H1 (cell line): ENCODE data around the gene GAS2L1. TPM values are rescaled to one million over a fixed set of nuclear protein-coding genes. Genes with fewer than 3 reads are reported as not detected.

Experiments
- CTCF ChIA-PET: fragments of 300-600 bp; sonication (Branson Sonifier 250); formaldehyde crosslinking; loops from one replicate; lab custom pipeline; 2021; ENCODE audit not compliant: partially characterized antibody; lab: Charles Lee
- POLR2A ChIA-PET: fragments of 300-600 bp; sonication (Branson Sonifier 250); formaldehyde crosslinking; loops from one replicate; lab custom pipeline; 2021; ENCODE audit warnings: inconsistent platforms; ENCODE audit not compliant: partially characterized antibody; lab: Charles Lee
- DNase-seq, 2 experiments: peaks; one replicate each; pipeline versions ENCODE4 v3.0.0 to v3.0.0-alpha.2; 2010 to 2022; ENCODE audit warnings: low spot score in 2 of 2, low read depth in 1 of 2, mixed read lengths in 1 of 2
- FAIRE-seq: peaks from 2 replicates; lab custom pipeline; 2011; peaks lifted over from hg19 to GRCh38; lab: Jason Lieb, UNC
- H2AFZ ChIP-seq: 2 replicates; pipeline ENCODE4 v1.8.1; 2012; ENCODE audit warnings: low read length, inconsistent platforms
- H2AK5ac ChIP-seq: 2 replicates; pipeline ENCODE4 v1.6.1; 2013; ENCODE audit warnings: low read depth, low read length
- H2BK120ac ChIP-seq: replicated peaks from 2 replicates; pipeline ENCODE3; 2013; ENCODE audit warnings: low read depth, low read length, inconsistent platforms
- H2BK12ac ChIP-seq: 2 replicates; pipeline ENCODE4 v1.6.1; 2013; ENCODE audit warnings: low read depth, low read length
- H2BK15ac ChIP-seq: 2 replicates; pipeline ENCODE4 v1.6.1; 2013; ENCODE audit warnings: low read length
- H2BK20ac ChIP-seq: 2 replicates; pipeline ENCODE4 v1.6.1; 2013; ENCODE audit warnings: low read length
- H2BK5ac ChIP-seq: 2 replicates; pipeline ENCODE4 v1.6.1; 2013; ENCODE audit warnings: low read depth, low read length
- H3K14ac ChIP-seq: 2 replicates; pipeline ENCODE4 v1.6.1; 2013; ENCODE audit warnings: inconsistent platforms; ENCODE audit not compliant: insufficient read length
- H3K18ac ChIP-seq: 2 replicates; pipeline ENCODE4 v1.6.1; 2013; ENCODE audit warnings: low read length; ENCODE audit errors: extremely low read depth
- H3K23ac ChIP-seq: 2 replicates; pipeline ENCODE4 v1.6.1; 2013; ENCODE audit warnings: inconsistent platforms; ENCODE audit not compliant: insufficient read length
- H3K23me2 ChIP-seq: 2 replicates; pipeline ENCODE4 v1.6.1; 2013; ENCODE audit warnings: low read depth, low read length
- H3K27ac ChIP-seq: 2 replicates; pipeline ENCODE4 v1.6.1; 2011; ENCODE audit warnings: low read depth, low read length, inconsistent platforms
- H3K27me3 ChIP-seq, 4 experiments: replicated peaks in 1 of 4; 1 replicate in 1 of 4; 2 replicates in 3 of 4; pipeline versions ENCODE4 v1.6.1 to v1.8.1; 2011 to 2013; ENCODE audit warnings: low read length in 3 of 4, mild to moderate bottlenecking in 3 of 4, inconsistent platforms in 2 of 4, mixed read lengths in 2 of 4, moderate library complexity in 1 of 4; ENCODE audit not compliant: control insufficient read depth in 3 of 4, insufficient read depth in 3 of 4; ENCODE audit errors: extremely low read depth in 1 of 4
- H3K36me3 ChIP-seq, 4 experiments: 2 replicates each; pipeline versions ENCODE4 v1.6.1 to v1.8.1; 2011 to 2013; ENCODE audit warnings: mild to moderate bottlenecking in 4 of 4, low read length in 3 of 4, moderate library complexity in 2 of 4, control low read depth in 1 of 4, inconsistent platforms in 1 of 4; ENCODE audit not compliant: insufficient read depth in 4 of 4, control insufficient read depth in 2 of 4
- H3K4ac ChIP-seq: replicated peaks from 2 replicates; pipeline ENCODE3; 2013; ENCODE audit warnings: low read length, low read depth, mixed read lengths, inconsistent platforms; ENCODE audit not compliant: insufficient read length
- H3K4me1 ChIP-seq, 4 experiments: replicated peaks in 1 of 4; 1 replicate in 1 of 4; 2 replicates in 3 of 4; pipeline versions ENCODE4 v1.6.1 to v1.8.1; 2011 to 2013; ENCODE audit warnings: low read length in 3 of 4, inconsistent platforms in 2 of 4, mixed read lengths in 1 of 4; ENCODE audit not compliant: insufficient read depth in 4 of 4, control insufficient read depth in 3 of 4
- H3K4me2 ChIP-seq, 2 experiments: 2 replicates each; pipeline versions ENCODE4 v1.6.1 to v1.8.1; 2011 to 2013; ENCODE audit warnings: low read depth in 2 of 2, low read length in 2 of 2, control low read depth in 1 of 2, inconsistent platforms in 1 of 2, mild to moderate bottlenecking in 1 of 2; ENCODE audit not compliant: insufficient read depth in 1 of 2
- H3K4me3 ChIP-seq, 4 experiments: fragments of 200-600, 300-600 bp in 1 of 4; sonication (generic), shearing (Covaris generic), sonication (Bioruptor Twin) in 1 of 4; 2 replicates each; pipeline versions ENCODE4 v1.5.1 to v1.8.1; 2011 to 2016; ENCODE audit warnings: low read length in 4 of 4, low read depth in 3 of 4, control low read depth in 2 of 4, inconsistent platforms in 2 of 4, mild to moderate bottlenecking in 2 of 4, mixed read lengths in 1 of 4, moderate library complexity in 1 of 4; ENCODE audit not compliant: insufficient read depth in 2 of 4; ENCODE audit errors: extremely low read depth in 1 of 4
- H3K56ac ChIP-seq: replicated peaks from 2 replicates; pipeline ENCODE3; 2013; ENCODE audit warnings: low read depth, mild to moderate bottlenecking, mixed read lengths, low read length, inconsistent platforms; ENCODE audit not compliant: insufficient read length
- H3K79me1 ChIP-seq: 2 replicates; pipeline ENCODE4 v1.6.1; 2013; ENCODE audit warnings: low read depth, low read length, control low read depth
- H3K79me2 ChIP-seq, 2 experiments: 2 replicates each; pipeline versions ENCODE4 v1.6.1 to v1.8.1; 2012 to 2013; ENCODE audit warnings: low read length in 2 of 2, mild to moderate bottlenecking in 2 of 2, inconsistent platforms in 1 of 2; ENCODE audit not compliant: insufficient read depth in 2 of 2, control insufficient read depth in 1 of 2
- H3K9ac ChIP-seq, 4 experiments: replicated peaks in 1 of 4; 1 replicate in 1 of 4; 2 replicates in 3 of 4; pipeline versions ENCODE4 v1.6.1 to v1.8.1; 2011 to 2013; ENCODE audit warnings: low read depth in 3 of 4, low read length in 3 of 4, control low read depth in 2 of 4, mild to moderate bottlenecking in 2 of 4, moderate library complexity in 2 of 4, inconsistent platforms in 1 of 4; ENCODE audit errors: extremely low read depth in 1 of 4
- H3K9me3 ChIP-seq, 2 experiments: 2 replicates each; pipeline versions ENCODE4 v1.6.1 to v1.8.1; 2012 to 2013; ENCODE audit warnings: mild to moderate bottlenecking in 2 of 2, moderate library complexity in 2 of 2, control low read depth in 1 of 2, inconsistent platforms in 1 of 2, low read depth in 1 of 2, low read length in 1 of 2, mixed read lengths in 1 of 2; ENCODE audit not compliant: insufficient read depth in 2 of 2
- H4K20me1 ChIP-seq, 2 experiments: replicated peaks in 1 of 2; 2 replicates each; pipeline versions ENCODE3 to v1.8.1; 2011 to 2013; ENCODE audit warnings: inconsistent platforms in 2 of 2, low read length in 2 of 2, mild to moderate bottlenecking in 1 of 2; ENCODE audit not compliant: insufficient read depth in 2 of 2, control insufficient read depth in 1 of 2
- H4K5ac ChIP-seq: 2 replicates; pipeline ENCODE4 v1.6.1; 2013; ENCODE audit warnings: low read length, low read depth, mixed read lengths, inconsistent platforms; ENCODE audit not compliant: insufficient read length
- H4K8ac ChIP-seq: 2 replicates; pipeline ENCODE4 v1.8.0; 2013; ENCODE audit warnings: mild to moderate bottlenecking, moderate library complexity, low read length, inconsistent platforms; ENCODE audit not compliant: insufficient read depth; ENCODE audit errors: extremely low read depth
- H4K91ac ChIP-seq: replicated peaks from 2 replicates; pipeline ENCODE3; 2013; ENCODE audit warnings: low read length, mixed read lengths, inconsistent platforms; ENCODE audit not compliant: insufficient read length
- BCL11A ChIP-seq, 2 experiments: IDR thresholded peaks; one replicate each; pipeline ENCODE4 v1.6.1; 2011; ENCODE audit warnings: low read depth in 2 of 2, low read length in 2 of 2, mild to moderate bottlenecking in 2 of 2
- BRCA1 ChIP-seq: IDR thresholded peaks from 2 replicates; pipeline ENCODE4 v1.6.1; 2012; ENCODE audit warnings: low read depth, low read length, improper control_type of control experiment
- CBX8 ChIP-seq: fragments of 300-800, 300-1000 bp; sonication (generic); IDR thresholded peaks from 2 replicates; pipeline ENCODE4 v1.7.1; 2016; ENCODE audit warnings: low read depth, low read length, borderline replicate concordance
- GTF2F1 ChIP-seq: IDR thresholded peaks from 2 replicates; pipeline ENCODE4 v1.6.1; 2012; ENCODE audit warnings: low read depth, low read length, improper control_type of control experiment, borderline replicate concordance
- HDAC2 ChIP-seq, 2 experiments: fragments of 300-600 bp in 1 of 2; sonication (generic) in 1 of 2; IDR thresholded peaks; 2 replicates each; pipeline ENCODE4 v1.6.1; 2011 to 2012; ENCODE audit warnings: low read depth in 2 of 2, low read length in 2 of 2, mild to moderate bottlenecking in 2 of 2, moderate library complexity in 2 of 2, borderline replicate concordance in 1 of 2, inconsistent platforms in 1 of 2
- PHF8 ChIP-seq: fragments of 200-600 bp; sonication (generic); conservative IDR thresholded peaks from 2 replicates; pipeline ENCODE4 v1.7.1; 2012; ENCODE audit warnings: low read depth, mild to moderate bottlenecking, inconsistent platforms, low read length, moderate library complexity
- POLR2A ChIP-seq, 2 experiments: IDR thresholded peaks; 1 replicate in 1 of 2; 2 replicates in 1 of 2; pipeline ENCODE4 v1.6.1; 2011; ENCODE audit warnings: low read depth in 2 of 2, low read length in 2 of 2, mild to moderate bottlenecking in 2 of 2; ENCODE audit errors: control extremely low read depth in 1 of 2
- SP2 ChIP-seq: IDR thresholded peaks from 2 replicates; pipeline ENCODE4 v1.6.1; 2012; ENCODE audit warnings: mild to moderate bottlenecking, low read length, inconsistent platforms
- SP4 ChIP-seq: IDR thresholded peaks from 2 replicates; pipeline ENCODE4 v1.6.1; 2012; ENCODE audit warnings: low read length, inconsistent platforms
- SRF ChIP-seq: IDR thresholded peaks from 2 replicates; pipeline ENCODE4 v1.6.1; 2011; ENCODE audit warnings: mild to moderate bottlenecking, low read depth, low read length, moderate library complexity
- TBP ChIP-seq: IDR thresholded peaks from 2 replicates; pipeline ENCODE4 v1.6.1; 2011; ENCODE audit warnings: low read depth, low read length, improper control_type of control experiment
- polyA plus RNA-seq, 7 experiments: library from polyadenylated mRNA; depleted of rRNA in 3 of 7; stranded (reverse) in 5 of 7; unstranded in 2 of 7; fragments of >200 nt in 5 of 7; fragments of 200-250 nt in 2 of 7; gene quantifications; 1 replicate in 5 of 7; 2 replicates in 1 of 7; 4 replicates in 1 of 7; pipeline versions ENCODE4 v1.2.1 to v1.2.3, GENCODE V29; 2011 to 2013; ENCODE audit warnings: missing spikeins in 2 of 7, mixed read lengths in 2 of 7
- total RNA-seq: library from RNA; stranded (reverse); fragmentation: NEBNext Ultra II Directional; extraction: Animal tissue kit (Norgen Biotek cat#: 25700); gene quantifications from 2 replicates; pipeline ENCODE4 v1.2.1, GENCODE V29; 2021
- TF ChIP-seq, protein P1 (sequence below): IDR thresholded peaks from 2 replicates; pipeline ENCODE4 v1.6.1; 2011; ENCODE audit warnings: low read length, improper control_type of control experiment
- TF ChIP-seq, protein P2 (sequence below): IDR thresholded peaks from 2 replicates; pipeline ENCODE4 v1.6.1; 2012; ENCODE audit warnings: inconsistent platforms

The GAS2L1 gene
- total and polyA plus RNA-seq, 2 of the 8 experiments (the other 6 are each of a cell fraction or from before 2014, with no cell fraction given): 3.6 to 10.1 TPM

DNA sequence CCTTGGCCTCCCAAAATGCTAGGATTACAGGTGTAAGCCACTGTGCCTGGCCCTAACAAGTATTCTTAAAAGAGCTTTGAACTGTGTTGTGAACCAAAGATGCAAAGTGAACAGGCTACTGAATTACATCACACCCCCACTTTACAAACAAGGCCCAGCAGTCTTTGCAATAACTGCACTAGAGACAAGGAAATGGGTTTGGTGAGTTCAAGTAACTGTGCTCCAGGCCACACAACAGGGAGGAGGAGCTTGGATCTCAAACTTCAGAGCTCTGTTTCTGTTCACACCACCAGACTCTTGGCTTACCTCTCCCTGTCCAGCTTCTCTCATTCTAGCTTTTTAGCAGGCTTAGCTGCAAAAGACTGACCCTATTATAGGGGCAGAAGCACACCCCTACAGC is 39.5 kb downstream of the GAS2L1 start:
- Histone ChIP-seq H4K91ac (no peak overlapping the region), H2AFZ (no peak overlapping the region), H2BK5ac (no peak overlapping the region), H3K27ac (no peak overlapping the region), H3K4me3 (no peak overlapping the region), H4K20me1 (peaks cover 1 to 9% of the 10 kb centered on the region in 2 experiments), H3K79me2 (no peaks in the 10 kb centered on the region), H3K36me3 (peaks cover 11 to 41% (median 29%) of the 10 kb centered on the region in 4 experiments; a peak in 7 of 8 replicates), H4K5ac (no peak overlapping the region), H3K4me2 (no peak overlapping the region), H3K4ac (no peak overlapping the region), H3K79me1 (no peaks in the 10 kb centered on the region), H3K4me1 (no peaks in the 10 kb centered on the region), H3K18ac (no peak overlapping the region), H2BK120ac (no peak overlapping the region), H2BK12ac (no peak overlapping the region), H4K8ac (no peak overlapping the region), H3K27me3 (no peaks in the 10 kb centered on the region), H3K14ac (no peak overlapping the region), H3K23ac (no peak overlapping the region), H2BK15ac (no peak overlapping the region), H3K9ac (no peak overlapping the region), H3K56ac (no peak overlapping the region), H2AK5ac (no peak overlapping the region), H3K23me2 (no peaks in the 10 kb centered on the region), H2BK20ac (no peak overlapping the region), H3K9me3 (no peaks in the 10 kb centered on the region)
- no peak for DNase-seq
- CTCF ChIA-PET: interaction anchor here (0.5 to 1.5 kb wide), 4 partner anchors 13 to 176 kb away, joined by 3 to 5 read pairs (median 3); no protein-coding TSS in a partner anchor
- TF ChIP-seq POLR2A (IDR thresholded peaks at IDR 0.05; ENCODE audit: control extremely low read depth in 1 of 2, low read depth in 2 of 2, low read length in 2 of 2): no peak
- TF ChIP-seq SP4: no peak
- no peak for TF ChIP-seq TBP
- no peak for TF ChIP-seq BCL11A (IDR thresholded peaks at IDR 0.05; ENCODE audit: low read depth in 2 of 2, low read length in 2 of 2)
- TF ChIP-seq GTF2F1: no peak
- TF ChIP-seq HDAC2 (IDR thresholded peaks at IDR 0.05; ENCODE audit: borderline replicate concordance in 1 of 2, low read depth in 2 of 2, low read length in 2 of 2): no peak
- no peak for TF ChIP-seq SP2
- no peak for TF ChIP-seq BRCA1
- TF ChIP-seq, protein P1, sequence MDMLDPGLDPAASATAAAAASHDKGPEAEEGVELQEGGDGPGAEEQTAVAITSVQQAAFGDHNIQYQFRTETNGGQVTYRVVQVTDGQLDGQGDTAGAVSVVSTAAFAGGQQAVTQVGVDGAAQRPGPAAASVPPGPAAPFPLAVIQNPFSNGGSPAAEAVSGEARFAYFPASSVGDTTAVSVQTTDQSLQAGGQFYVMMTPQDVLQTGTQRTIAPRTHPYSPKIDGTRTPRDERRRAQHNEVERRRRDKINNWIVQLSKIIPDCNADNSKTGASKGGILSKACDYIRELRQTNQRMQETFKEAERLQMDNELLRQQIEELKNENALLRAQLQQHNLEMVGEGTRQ: no peak
- TF ChIP-seq PHF8: no peak
- TF ChIP-seq CBX8: no peak
- TF ChIP-seq, protein P2, sequence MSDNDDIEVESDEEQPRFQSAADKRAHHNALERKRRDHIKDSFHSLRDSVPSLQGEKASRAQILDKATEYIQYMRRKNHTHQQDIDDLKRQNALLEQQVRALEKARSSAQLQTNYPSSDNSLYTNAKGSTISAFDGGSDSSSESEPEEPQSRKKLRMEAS: no peak
- no peak for TF ChIP-seq SRF
- POLR2A ChIA-PET: interaction anchor here (0.6 to 2.4 kb wide), 2 partner anchors 9 to 79 kb away, joined by 3 to 7 read pairs; no protein-coding TSS in a partner anchor
- no peak for FAIRE-seq
